Choroid plexus epithelial cell (primary cell): Measurements from ENCODE around the gene CD96.

Experiments
- DNase-seq: peaks from one replicate; pipeline ENCODE4 v3.0.0-alpha.2; 2010; ENCODE audit warnings: low read depth
- H3K4me3 ChIP-seq: 2 replicates; pipeline ENCODE4 v1.5.1; 2011; ENCODE audit warnings: low read depth, mild to moderate bottlenecking, control low read depth, low read length, moderate library complexity
- TF ChIP-seq, protein P1 (sequence below): conservative IDR thresholded peaks from 2 replicates; pipeline ENCODE4 v1.5.1; 2011; ENCODE audit warnings: low read depth, mild to moderate bottlenecking, control low read depth, inconsistent platforms, low read length, moderate library complexity

Gene CD96

GRCh38 chr3:111650378-111651275 is 108.6 kb downstream of the CD96 start:
- DNase-seq = no peak
- H3K4me3 ChIP-seq = no peak overlapping the region
- TF ChIP-seq, protein P1, sequence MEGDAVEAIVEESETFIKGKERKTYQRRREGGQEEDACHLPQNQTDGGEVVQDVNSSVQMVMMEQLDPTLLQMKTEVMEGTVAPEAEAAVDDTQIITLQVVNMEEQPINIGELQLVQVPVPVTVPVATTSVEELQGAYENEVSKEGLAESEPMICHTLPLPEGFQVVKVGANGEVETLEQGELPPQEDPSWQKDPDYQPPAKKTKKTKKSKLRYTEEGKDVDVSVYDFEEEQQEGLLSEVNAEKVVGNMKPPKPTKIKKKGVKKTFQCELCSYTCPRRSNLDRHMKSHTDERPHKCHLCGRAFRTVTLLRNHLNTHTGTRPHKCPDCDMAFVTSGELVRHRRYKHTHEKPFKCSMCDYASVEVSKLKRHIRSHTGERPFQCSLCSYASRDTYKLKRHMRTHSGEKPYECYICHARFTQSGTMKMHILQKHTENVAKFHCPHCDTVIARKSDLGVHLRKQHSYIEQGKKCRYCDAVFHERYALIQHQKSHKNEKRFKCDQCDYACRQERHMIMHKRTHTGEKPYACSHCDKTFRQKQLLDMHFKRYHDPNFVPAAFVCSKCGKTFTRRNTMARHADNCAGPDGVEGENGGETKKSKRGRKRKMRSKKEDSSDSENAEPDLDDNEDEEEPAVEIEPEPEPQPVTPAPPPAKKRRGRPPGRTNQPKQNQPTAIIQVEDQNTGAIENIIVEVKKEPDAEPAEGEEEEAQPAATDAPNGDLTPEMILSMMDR = no peak

DNA sequence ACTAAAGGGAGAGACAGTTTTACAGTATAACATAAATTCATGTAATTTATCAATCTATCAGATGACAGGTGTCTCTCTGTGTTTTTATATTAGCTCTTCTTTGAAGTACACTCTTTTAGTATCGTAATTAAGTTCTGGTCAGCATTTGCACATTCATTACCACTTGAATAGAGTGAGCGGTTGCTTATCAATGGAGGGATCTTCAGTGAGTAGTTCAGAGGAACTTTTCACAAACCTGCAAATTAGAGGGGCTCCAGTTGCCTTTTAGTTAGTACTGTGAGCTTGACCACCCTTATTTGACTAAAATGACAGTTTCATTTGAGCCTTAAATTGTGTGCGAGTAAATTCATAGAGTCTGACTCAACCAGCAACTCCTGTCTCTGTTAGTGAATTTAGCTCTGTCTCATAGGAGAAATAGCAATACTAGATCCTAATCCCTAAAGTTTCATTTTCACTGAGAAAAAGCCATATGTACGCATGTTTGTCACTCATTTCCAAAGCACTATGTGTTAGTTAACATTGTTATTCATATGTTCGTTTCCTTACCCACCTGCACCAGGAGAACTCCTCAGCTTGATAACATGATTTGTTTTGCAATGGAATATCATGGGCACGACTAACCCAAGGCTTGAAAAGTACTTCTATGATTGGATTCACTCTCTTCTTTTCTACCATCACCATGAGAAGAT is 110.6 kb downstream of the CD96 start:
- TF ChIP-seq, protein P1 = no peak
- DNase-seq = no peak

DNA sequence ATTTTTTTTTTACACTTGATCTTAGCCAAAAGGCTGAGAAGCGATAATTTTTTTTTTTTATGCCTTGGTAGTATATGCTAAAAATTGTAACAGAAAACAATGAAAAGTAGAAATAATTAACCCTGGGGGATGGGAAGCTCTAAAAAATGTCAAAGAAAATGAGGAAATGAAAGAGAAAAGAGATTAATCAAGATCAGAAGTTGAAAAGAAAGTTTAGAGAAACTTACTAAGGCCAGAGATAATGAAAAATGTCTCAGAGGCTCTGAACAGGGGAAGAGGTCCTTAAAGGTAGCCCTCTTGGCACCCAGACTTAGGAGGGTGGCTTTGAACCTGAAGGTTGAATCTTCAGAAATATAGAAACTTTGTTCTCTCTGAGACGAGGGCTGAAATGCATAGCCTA is 111.8 kb downstream of the CD96 start:
- H3K4me3 ChIP-seq = no peak overlapping the region
- TF ChIP-seq, protein P1 = no peak
- no peak for DNase-seq

More for the DNA sequence above, 110.6 kb downstream of the CD96 start:
- H3K4me3 ChIP-seq = no peak overlapping the region

GRCh38 chr3:111662012-111662411 is 120.0 kb downstream of the CD96 start:
- TF ChIP-seq, protein P1 = no peak
- DNase-seq = no peak
- no peak overlapping the region for H3K4me3 ChIP-seq

GRCh38 chr3:111662907-111663306 is 120.9 kb downstream of the CD96 start:
- TF ChIP-seq, protein P1 = no peak
- DNase-seq = no peak
- no peak overlapping the region for H3K4me3 ChIP-seq

DNA sequence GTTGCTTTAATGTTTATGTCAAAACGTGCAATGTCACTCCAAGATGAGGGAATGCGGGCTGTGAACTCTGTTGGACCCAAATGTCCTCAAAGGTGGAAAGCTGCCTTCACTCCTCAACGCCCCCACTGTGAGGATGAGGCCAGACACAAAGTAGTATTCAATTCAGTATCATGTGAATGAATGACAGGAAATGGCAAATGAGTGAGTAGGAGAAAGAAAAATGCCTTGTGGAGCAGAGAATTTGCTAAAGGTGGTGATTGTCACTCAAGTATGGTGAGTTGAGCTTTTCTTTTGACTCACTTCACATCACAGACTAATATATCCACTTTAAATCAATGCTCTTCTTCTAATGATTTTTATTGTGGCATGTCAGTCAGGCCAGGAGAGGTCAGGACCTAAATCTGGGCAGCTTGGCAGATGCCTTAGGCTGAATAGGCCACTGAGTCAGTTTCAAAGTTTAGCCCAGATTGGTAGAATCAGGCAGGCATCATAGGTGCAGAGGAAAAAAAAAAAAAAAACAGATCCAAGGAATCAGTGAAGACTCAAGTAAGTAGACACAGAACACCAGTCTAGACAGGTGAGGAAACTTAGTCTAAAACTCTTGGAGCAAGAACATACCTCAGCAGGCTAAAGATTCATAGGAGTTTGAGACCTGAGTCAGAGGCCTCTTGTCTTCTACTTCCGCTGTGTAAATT is 124.2 kb downstream of the CD96 start:
- no peak for DNase-seq
- TF ChIP-seq, protein P1 = no peak
- H3K4me3 ChIP-seq = no peak overlapping the region
